CD4-positive, alpha-beta T cell treated with Interferon gamma for 1 hour (primary cell): ENCODE data around the gene KLHL29.

Experiments used
- DNase-seq: peaks from one replicate; pipeline ENCODE4 v3.0.0-alpha.2; 2020

The KLHL29 gene

GRCh38 chr2:23399674-23400261 is 14.8 kb downstream of the KLHL29 start:
- DNase-seq = no peak

- DNase-seq = no peak
Measured at GRCh38 chr2:23400703-23401102, 15.7 kb downstream of the KLHL29 start.

DNA sequence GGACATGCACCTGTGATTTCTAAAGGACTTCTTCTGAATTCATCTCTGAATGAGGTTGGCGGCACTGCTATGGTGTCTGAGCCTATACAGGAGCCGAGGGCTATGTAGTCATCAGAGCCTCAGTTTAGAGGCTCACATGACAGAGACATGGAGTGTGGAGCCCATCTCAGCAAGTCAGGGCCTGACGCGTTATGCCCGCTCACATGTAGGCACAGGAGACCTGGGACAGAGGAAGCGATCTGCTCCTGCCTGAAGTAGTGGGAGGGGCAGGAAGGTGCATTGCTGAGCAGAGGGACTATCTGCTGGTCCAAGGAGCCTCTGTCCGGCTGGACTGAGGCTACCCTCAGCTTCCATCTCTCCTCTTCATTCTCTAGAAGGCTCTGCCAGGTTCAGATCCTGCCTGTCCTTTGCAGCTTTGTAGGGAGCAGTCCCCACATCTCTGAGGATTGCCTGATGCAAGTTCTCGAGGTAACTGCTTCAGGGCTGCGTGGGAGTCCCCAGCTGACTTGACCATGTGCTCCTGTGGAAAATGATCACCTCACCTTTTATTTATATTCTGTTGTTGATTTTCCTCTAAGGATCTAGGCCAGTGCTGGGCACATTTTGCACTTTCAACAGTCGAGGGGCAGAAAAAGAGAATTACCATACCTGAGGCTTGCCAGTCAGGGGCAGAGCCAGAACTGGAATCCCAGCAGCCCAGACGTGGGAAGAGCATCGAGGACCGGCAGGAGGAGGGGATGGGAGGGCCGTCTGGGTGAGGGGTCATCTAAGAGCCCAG is 16.6 kb downstream of the KLHL29 start:
- no peak for DNase-seq

- DNase-seq = no peak
Measured at GRCh38 chr2:23402205-23402740, 17.3 kb downstream of the KLHL29 start.

- DNase-seq = no peak
Measured at GRCh38 chr2:23404426-23404825, 19.4 kb downstream of the KLHL29 start.

GRCh38 chr2:23409248-23409647 is 24.3 kb downstream of the KLHL29 start:
- no peak for DNase-seq

- DNase-seq = no peak
Measured at GRCh38 chr2:23410596-23410995, 25.6 kb downstream of the KLHL29 start.

DNA sequence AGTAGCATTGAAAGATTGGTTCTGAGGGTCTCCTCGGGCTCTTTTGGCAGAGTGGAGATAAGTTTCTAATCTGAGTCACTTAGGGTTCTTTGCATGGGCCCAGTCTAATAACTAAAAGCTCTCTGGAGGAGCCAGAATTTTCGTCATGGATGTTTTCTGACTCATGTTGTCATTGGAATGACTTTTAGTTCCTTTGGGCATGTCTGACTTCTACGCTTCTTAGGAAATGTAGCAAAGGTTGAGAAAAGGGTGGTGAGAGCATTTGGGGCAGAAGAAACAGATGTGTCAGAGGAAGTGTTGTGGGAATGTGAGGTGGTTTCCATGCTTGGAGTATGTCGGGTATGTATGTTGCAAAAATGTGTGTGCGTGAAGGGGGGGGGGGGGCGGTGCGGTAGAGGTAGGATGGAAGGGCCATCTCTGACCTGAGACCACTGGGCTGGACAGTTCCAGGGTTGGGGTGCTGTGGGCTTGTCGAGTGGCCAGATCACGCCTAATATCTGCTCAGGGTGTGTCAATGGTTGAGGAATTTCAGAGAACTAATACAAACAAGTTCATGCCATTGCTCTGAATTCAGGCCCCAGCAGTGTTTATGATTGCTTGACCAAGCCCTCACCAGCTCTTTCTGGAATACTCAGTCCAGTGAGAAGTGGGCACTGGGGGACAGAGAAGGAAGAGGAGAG is 26.9 kb downstream of the KLHL29 start:
- DNase-seq = no peak

DNA sequence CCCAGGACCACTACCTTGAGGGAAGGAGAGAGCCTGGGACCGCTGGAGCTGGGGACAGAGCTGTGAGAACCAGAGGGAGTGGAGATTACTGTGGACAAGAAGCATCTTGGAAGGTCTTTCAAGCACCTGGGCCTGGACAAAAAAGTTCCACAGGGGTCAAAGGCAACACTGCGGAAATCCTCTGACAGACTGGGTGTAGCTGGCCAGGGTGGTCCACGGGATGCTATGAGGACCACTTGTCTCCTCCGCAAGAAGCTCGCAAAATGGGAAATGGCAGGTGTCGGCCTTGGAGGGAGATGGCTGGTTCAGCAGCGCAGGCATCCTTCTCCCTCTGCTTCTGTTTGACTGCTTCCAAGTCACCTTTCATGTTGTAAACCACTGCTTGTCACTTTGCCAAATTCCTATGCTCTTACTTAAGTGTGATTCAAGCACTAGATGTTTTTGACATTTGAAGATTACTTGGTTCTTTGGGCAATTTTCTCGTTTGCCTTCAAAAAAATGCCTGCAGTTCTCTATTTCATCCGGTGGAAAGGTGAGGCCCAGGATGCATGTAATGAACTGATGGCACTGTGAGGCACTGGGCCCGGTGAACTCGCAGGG is 27.7 kb downstream of the KLHL29 start:
- DNase-seq = no peak

DNA sequence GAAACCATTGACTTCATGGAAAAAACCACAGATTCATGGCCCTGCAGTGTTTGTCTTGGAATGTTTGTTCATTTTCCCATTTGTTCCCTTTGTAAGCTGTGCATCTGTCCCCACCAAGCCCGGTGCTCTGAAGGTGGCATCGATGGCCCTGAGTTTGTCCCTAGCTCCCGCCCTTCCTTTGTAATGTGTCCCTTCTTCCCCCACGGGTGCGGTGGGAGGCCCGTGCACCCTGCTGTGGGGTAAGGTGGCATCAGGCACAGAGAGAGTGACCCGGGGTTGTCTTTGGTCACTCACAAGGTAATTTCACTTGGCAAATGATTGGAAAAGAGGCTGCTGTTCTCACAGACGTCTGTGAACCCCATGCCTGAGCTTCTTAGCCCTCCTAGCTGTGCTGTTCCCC is 28.7 kb downstream of the KLHL29 start:
- DNase-seq = no peak

DNA sequence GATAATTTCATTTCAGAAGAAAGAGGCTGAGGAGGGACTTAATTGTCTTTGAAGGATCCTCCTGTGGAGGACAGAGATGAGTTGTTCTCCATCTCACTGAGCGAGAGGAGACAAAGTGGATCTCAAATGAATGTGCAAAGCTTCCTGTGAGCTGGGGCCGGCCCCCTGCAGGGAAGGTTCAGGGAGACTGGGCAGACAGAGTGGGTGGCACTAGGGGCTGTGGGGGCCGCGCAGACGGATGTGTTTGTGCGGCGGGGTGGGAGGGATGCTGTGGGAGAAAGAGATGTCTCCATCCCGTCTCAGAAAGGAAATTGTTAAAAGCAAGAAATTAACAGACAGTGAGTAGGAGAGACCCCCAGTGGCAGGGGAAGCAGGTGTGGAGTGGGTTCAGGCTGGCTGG is 29.1 kb downstream of the KLHL29 start:
- DNase-seq = no peak

DNA sequence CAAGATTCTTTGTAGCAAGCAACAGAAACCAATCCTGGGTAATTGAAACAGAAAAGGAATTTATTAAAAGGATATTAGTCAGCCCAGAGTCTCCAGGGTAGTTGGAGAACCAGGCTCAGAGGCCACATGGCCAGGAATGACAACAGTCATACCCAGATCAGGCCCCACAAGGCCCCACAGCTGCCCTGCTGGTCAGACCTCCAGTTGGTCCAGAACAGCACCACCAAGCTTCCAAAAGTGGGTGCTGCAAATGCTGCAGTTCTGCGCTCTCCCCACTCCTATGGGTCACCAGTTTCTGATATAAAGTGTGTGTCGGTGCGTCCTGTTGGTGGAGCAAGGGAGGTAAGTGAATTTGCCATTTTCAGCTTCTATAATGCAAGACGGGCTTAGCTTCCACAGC is 29.9 kb downstream of the KLHL29 start:
- DNase-seq = no peak

GRCh38 chr2:23417310-23417709 is 32.3 kb downstream of the KLHL29 start:
- no peak for DNase-seq

GRCh38 chr2:23418056-23418455 is 33.1 kb downstream of the KLHL29 start:
- no peak for DNase-seq

- no peak for DNase-seq
Measured at GRCh38 chr2:23418461-23418911, 33.5 kb downstream of the KLHL29 start.

GRCh38 chr2:23419171-23420090 is 34.5 kb downstream of the KLHL29 start:
- DNase-seq = no peak

- no peak for DNase-seq
Measured at GRCh38 chr2:23420091-23420839, 35.3 kb downstream of the KLHL29 start.

DNA sequence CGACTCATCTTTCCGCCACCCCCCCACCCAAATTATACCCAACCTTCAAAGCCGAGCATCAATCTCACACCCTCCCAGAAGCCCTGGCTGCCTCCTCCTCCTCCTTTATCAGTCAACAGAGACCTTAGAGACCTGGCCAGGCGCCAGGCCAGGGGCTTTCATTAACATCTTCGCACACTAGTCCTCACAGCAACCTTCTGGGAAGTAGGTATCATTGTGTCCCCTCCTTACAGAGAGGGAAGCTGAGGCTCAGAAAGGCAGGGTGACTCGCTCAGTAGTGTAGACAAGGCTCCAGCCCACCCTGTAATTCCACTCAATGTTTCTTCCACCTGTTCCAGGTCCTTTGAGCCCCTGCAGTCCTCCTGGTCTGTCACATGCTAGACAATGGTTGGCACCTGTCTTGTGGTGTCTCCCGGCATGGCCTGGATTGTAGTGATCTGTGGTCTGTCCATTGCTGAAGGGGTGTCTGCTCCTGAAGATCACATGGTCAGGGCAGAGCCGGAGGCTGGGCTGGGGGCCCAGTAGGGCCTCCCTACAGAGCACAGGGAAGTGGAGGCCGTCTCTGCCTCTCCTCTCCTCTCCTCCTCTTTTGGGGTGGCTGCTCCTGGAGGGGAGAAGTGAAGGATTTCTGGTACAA is 36.0 kb downstream of the KLHL29 start:
- DNase-seq = no peak

DNA sequence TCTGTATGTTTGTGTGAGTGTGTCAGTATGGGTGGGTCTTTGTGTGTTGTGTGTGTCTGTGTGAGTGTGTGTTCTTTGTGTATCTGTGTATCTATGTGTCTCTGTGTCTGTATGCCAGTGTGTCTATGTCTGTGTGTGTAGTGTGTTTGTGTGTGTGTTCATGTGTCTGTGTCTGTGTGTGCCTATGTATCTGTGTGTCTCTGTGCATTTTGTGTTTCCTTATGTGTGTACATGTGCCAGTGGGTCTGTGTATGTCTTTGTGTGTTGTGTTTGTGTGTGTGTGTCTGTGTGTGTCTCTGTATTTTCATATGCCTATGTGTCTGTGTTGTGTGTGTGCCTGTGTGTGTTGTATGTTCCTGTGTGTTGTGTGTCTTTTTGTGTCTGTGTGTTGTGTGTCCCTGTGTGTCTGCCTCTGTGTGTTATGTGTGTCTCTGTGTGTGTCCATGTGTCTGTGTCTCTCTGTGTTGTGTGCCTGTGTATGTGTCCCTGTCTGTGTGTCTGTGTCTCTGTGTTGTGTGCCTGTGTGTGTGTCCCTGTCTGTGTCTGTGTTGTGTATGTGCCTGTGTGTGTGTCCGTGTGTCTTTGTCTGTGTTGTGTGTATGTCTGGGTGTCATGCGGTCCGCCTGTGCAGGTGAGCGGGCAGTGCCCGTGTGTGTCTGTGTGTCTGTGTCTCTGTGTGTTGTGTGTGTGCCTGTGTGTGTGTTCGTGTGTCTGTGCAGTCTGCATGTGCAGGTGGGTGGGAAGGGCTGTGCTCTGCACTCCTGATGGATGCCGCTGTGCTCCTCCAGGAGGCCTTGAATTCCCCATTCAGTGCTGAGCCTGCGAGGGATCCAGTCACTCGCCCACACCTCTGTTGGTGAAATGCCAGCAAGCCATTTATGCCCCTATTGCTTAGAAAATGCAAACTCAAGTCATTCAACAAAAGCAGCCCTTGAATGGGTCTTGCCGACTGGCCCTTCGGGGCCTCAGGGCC is 37.4 kb downstream of the KLHL29 start:
- no peak for DNase-seq
